ENCODE measurements around the gene ZNF398.
A peak's percentile ranks its signal among the peaks of the same experiment; 100 is the strongest.

Gene ZNF398

DNA sequence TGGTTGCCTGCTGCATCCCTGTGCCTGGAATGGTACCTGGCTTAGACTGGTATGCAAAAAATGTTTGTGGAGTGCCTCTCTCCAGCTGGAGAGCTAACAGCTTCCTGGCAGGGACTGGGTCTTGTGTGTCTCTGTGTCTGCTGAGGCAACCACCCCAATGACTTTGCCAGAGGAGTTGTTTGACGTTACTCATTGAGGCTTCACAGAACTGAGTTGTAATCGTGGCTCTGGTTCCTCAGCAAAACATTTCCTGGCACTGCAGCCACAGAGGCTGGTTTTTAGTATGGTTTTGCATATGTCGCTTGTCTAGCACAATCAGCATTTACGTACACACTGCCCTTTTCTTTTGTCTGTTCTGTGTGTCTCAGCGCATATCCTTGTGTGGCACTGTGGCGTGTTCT is 55.6 kb downstream of the ZNF398 start:
- no peak for TF ChIP-seq CTCF (IDR thresholded peaks at IDR 0.05; ENCODE audit: low read depth, low read length, missing control alignments)
- no peak overlapping the region for H3K4me3 ChIP-seq (replicated peaks; ENCODE audit: low read depth, low read length)
- DNase-seq (ENCODE audit: extremely low read depth, low read depth) = no peak

GRCh38 chr7:149205690-149206381 is 58.6 kb downstream of the ZNF398 start:
- DNase-seq (ENCODE audit: extremely low read depth, low read depth) = no peak
- no peak overlapping the region for H3K4me3 ChIP-seq (replicated peaks; ENCODE audit: low read depth, low read length)
- TF ChIP-seq CTCF (IDR thresholded peaks at IDR 0.05; ENCODE audit: low read depth, low read length, missing control alignments) = no peak

GRCh38 chr7:149207324-149208035 is 60.2 kb downstream of the ZNF398 start:
- DNase-seq (ENCODE audit: extremely low read depth, low read depth) = no peak
- no peak overlapping the region for H3K4me3 ChIP-seq (replicated peaks; ENCODE audit: low read depth, low read length)
- TF ChIP-seq CTCF (IDR thresholded peaks at IDR 0.05; ENCODE audit: low read depth, low read length, missing control alignments) = no peak

GRCh38 chr7:149209518-149210269 is 62.4 kb downstream of the ZNF398 start:
- peak; percentile 17 for DNase-seq (ENCODE audit: extremely low read depth, low read depth)
- H3K4me3 ChIP-seq (replicated peaks; ENCODE audit: low read depth, low read length) = no peak overlapping the region
- TF ChIP-seq CTCF (IDR thresholded peaks at IDR 0.05; ENCODE audit: low read depth, low read length, missing control alignments) = peak; percentile 84

GRCh38 chr7:149210551-149210950 is 63.3 kb downstream of the ZNF398 start:
- no peak for TF ChIP-seq CTCF (IDR thresholded peaks at IDR 0.05; ENCODE audit: low read depth, low read length, missing control alignments)
- no peak for DNase-seq (ENCODE audit: extremely low read depth, low read depth)
- H3K4me3 ChIP-seq (replicated peaks; ENCODE audit: low read depth, low read length) = no peak overlapping the region

DNA sequence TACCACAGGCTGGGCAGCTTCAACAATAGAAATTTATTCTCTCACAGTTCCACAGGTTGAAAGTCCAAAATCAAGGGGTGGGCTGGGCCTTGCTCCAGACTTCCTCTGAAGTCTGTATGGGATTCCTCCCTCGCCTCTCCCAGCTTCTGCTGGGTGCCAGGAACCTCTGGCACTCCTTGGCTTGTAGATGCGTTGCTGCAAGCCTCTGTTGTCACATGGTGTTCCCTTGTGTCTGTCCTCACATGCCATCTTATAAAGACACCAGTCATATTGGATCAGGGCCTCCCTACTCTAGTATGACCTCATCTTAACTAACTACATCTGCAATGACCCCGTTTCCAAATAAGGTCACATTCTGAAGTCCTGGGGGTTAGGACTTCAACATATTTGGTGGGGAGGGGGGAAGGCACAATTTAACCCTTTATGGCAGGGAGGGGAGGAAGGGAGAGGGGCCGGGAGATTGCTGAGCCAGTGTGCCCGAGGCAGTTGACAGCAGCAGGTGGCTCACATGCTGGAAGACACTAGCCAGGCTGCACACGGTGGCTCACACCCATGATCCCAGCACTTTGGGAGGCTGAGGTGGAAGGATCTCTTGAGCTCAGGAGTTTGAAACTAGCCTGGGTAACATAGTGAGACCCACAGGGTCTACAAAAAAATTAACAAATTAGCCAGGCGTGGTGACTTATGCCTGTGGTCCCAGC is 66.9 kb downstream of the ZNF398 start:
- TF ChIP-seq CTCF (IDR thresholded peaks at IDR 0.05; ENCODE audit: low read depth, low read length, missing control alignments) = no peak
- H3K4me3 ChIP-seq (replicated peaks; ENCODE audit: low read depth, low read length) = no peak overlapping the region
- no peak for DNase-seq (ENCODE audit: extremely low read depth, low read depth)
